Stimulated activated CD4-positive, alpha-beta T cell treated with anti-CD3 and anti-CD28 coated beads, Interleukin-12 subunit alpha, Interleukin-12 subunit beta, amount 100 ng/mL, for 24 hours (primary cell): ENCODE results near the gene ARVCF.

Experiments used
- DNase-seq, 2 experiments: peaks; one replicate each; pipeline ENCODE4 v3.0.0-alpha.2; 2020; ENCODE audit warnings: low read depth in 2 of 2

Gene ARVCF

DNA sequence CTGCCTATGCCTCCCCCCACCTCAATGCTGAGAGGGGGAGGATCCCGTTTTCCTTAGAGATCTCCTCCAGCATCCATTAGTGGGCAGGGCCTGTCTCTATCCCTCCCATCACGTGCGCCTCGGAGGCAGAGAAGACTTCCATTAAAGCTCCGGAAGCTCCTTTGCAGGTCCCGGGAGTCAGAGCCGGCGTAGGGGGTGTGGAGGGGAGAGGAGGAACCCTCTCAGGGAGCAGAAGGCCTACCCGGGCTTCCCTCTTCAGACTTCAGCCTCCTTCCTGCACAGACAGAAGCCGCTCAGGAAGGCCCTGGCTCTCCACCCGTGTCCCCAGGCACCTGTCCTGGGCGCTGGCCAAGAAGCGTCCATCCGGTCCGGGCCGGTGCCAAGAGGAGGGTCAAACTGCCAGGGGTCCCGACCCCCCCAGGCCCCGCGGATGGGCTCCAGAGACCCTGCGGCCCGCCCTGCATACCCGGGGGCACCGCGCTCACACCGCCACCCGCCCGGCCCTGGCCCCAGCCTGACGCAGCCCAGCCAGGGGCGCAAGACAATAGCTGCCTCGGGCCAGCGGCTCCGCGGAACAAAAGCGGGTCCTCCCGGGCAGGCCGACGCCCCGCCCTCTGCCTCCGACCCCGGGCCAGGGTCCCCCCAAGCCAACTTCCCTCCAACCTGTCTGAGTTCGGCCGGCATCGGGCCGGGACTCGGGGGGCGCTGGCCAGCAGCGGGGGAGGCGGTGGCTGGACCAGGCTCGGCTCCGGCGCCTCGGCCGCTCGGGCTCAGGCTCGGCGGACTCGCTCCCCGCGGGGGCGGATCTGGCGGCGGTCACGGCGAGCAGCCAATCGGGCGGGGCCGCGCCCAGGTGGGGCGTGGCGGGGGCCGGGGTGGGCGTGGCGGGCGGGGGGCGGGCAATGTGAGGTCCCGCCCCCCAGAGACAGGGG, 29.9 kb downstream of the ARVCF start:
- peak in 1 of 2 experiments; percentile 49 for DNase-seq

DNA sequence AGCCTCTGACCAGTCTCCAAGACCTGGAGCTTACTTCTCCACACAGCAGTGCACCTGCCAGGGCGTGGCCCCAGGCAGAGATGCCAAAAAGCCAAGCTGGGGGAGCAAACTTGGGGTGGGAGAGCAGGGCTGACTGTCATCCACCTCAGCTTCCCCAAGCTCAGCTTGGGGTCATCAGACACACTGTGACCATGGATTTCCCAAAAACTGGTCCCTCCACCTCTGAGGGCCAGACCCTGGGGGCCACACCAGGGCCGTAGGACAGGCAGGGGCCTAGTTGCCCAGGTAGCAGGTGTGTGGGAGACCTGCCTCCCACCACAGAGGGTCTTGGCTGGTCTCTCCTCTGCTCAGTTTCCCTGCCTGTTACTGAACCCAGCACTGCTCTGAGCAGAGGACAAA, 30.6 kb downstream of the ARVCF start:
- DNase-seq: no peak

DNA sequence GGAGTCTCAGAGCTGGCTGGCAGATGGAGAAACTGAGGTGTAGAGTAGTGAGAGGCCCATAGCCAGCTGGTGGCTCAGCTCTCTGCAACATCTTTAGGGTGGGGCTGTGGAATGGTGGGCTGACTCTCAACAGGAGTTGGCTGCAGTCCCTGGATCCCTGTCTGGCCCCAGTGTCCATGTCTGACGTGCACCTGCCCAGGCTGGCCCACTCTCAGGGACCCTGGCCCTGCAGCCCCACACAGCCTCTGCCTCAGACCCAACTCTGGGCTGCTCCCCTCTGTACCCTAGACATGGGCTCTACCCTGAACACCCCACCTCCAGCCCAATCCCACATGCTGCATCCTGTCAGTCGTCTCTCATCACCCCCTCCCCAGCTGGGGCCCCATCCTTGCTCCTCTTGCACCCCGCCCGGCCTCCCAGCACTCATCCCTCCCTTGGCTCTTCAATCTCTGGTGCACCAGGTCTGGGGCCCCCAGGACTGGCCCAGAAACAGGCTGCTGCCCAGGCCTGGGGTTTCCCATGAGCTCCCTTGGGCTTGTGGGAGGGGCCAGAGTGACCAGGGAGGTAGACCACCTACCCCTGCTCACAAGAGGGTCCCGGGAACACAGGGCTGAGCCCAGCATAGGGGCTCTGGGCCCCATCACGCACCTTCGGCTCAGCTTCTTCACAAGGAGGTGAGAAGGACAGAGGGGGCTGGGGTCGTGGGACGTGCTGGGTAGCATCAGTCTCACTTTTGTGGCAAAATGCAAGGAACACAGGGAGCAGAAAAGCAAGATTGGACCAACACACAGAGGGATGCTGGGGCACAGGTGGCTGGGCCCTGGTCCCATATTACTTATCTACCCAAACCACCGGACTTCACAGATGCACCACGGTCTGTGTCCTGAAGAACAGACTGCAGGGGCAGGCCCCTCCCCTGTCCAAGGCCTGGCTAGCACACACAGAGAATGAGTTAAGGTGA, 31.5 kb downstream of the ARVCF start:
- DNase-seq: no peak

DNA sequence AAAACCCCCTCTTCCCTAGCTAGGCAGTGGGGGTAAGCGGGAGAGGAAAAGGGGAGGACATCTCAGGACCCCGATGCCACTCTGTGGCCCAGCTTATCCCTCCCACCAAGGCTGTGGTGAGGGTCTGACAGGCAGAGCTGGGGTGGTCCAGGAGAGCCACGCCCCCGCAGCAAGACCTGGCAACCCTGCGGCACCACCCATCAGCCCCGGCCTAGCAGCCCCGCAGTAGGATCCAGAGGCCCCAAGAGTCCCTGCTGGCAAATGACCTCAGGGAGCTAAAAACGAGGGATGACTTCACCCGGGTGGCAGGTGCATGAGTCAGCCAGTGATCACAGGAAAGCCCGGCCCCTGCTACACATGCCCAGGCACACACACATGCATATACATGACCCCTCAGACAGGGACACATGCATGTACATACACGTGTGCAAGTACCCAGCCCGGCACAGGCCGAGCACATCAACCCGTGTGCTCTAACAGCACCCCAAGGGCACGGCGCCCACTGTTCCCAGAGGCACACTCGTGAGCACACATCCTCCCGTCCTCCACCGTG, 32.3 kb downstream of the ARVCF start:
- no peak for DNase-seq

DNA sequence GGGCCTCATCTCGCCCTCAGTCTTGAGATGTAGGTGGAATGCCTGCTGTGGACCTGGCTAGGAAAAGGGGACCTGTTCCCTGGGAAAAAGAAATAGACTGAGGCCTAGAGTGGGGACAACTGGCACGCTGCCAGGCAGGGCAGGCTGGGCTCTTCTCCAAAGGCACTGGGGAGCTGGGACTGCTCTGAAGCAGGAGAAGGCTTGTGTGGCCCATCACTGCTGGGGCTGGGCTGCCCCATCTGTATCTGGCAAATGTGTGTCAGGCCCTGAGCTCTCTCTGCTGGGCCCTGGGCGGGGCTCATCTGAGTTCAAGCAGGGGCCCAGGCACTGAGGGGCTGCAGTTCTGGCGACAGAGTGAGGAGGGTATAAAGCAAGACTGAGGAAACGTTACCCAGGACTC, 32.9 kb downstream of the ARVCF start:
- no peak for DNase-seq

DNA sequence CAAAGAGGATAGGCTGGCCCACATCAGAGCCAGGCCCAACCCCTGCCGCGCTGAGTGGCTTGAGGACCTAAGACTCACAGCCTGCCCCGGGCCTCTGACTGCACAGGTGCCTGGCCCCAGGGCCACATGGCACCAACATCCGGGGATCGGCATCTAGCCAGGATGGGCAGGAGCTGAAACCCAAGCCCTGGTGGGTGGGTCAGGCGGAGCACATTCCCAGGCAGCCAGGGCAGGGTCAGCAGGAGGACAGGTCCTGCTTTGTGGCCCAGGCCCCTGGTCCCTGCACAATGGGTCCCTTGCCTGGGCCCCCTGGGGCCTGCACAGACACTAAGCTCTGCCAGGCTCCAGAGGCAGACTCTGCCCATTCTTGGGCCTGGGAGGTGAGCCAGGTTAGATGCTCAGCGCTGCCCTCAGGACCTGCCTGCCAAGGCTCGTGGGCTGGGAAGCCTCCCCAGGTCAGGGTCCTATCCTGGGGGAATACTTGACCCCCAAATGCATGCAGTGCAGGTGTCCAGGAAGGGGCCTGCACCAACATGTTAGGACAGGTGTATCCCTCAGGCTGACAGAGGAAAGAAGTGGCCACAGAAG, 33.5 kb downstream of the ARVCF start:
- no peak for DNase-seq

DNA sequence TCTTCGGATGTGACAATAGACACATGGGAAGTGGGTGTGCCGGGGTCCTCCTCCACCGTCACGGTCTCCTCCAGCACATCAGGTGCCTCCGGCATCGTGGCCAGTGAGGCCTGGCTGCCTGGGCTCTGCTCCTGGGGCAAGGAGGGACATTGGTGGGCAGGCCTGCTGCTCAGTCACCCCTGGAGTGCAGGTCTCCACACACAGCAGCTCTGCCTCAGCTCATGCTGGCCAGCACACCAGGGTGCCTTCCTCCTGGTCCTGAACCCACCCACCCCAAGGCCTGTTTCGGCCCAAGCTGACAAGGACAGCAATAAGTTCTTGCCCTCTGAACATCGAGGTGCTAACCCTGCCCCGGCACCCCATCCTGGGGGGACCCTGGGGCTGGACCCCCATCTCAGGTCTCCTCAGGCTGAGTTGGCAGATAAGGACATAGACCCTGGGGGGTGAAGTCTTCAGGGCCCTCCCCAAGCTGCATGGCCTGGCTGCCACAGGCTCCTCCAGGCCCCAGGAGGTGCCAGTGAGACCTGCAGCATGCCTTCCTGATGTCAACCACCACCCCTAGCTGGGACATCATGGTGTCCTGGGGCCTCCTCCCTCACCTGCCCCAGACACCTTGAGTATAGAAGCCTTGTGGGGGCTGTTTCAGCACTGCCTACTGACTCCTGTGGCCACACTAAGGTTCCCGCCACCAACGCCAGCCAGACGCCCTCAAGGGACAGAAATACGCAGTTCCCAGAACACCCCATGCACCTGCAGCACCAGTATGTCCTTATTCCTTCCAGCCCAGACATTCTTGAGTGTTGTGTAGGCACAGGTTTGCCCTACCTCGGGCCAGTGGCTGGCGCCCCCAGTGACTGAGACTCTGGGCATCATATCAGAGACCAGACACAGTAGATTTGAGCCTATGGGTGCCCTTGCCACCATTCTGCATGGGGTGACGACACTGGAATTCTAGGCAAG, 34.4 kb downstream of the ARVCF start:
- no peak for DNase-seq

DNA sequence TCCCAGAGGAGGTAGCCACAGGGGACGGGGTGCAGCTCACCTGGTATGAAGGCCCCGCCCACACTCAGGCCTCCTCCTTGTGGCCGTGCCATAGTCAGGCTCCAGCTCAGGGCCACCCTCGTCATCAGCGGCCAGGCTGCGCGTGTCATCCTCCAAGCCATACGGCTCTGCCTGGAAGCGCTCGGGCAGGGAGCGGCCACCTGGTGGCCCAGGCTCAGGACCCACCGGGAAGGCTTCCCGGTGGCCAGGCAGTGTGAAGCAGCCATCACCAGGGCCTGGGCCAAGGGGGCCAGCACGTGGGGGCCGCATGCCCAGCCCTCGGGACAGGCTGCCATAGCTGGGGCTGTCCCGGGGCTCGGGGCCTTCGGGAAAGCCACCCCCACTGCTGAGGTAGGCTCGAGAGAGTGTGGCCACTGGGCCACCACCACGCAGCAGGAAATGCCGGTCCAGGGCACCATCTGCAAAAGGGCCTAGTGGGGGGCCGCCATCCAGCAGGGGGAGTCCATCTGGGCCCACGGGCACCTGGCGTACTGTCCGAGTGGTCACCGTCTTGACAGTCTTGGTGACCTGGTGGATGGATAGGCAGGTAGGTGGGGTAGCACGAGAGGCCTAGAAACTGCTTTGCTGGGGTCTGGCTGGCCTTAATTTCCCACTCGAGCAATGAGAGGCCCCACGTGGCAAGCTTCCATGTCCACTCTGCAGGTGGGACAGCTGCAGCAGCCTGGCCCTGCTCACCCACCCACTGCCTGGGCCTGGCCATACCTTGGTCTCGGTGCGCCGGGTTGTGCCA, 35.3 kb downstream of the ARVCF start:
- no peak for DNase-seq

DNA sequence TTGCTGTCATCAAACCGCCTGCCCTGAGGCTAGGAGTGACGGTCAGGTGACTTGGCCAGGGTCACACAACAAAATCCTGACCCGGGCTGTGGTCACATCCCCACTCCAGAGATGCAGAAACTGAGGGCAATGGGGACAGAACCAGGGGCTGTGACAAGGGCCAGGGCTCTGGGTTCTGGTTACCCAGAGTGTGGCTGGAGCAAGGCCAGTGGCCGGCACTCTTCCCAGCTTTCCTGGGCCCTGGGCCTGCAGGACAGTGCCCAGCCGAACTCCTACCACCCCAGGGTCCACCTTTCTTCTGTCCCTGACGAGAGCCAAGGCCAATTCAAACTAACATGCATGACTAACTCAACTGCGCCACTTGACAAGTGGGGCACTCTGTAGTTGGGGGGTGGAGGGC, 35.9 kb downstream of the ARVCF start:
- DNase-seq: no peak

DNA sequence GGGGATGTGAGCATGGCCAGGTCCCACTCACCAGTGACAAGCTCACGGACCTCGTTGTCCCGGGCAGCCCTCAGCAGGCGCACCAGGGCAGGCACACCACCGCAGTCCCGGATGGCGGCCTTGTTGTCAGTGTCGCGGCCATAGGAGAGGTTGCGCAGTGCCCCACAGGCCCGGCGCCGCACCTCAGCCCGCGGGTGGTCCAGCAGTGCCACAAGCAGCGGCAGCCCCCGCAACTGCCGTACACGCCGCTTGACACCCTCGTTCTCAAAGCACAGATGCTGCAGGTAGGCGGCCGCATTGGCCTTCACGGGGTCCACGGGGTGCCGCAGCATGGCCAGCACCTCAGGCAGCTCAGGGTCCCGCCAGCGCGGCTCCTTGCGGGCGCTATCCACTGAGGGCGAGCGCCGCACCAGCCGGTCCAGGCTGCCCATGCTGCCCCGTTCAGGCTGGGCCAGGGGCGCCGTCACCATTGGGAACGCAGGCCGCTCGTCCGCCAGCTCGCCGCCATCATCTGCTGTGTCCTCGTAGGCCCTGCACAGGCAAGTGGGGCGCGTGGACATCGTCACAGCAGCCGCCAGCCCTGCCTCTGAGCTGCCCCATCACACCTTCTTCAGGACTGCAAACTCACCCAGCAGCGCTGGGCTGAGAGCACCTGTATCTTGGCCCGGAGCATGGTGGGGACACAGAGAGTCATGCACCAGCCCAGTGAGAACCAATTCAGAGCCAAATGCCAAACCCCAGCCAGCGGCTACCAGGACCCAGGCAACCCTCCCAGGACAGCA, 36.7 kb downstream of the ARVCF start:
- DNase-seq: no peak

DNA sequence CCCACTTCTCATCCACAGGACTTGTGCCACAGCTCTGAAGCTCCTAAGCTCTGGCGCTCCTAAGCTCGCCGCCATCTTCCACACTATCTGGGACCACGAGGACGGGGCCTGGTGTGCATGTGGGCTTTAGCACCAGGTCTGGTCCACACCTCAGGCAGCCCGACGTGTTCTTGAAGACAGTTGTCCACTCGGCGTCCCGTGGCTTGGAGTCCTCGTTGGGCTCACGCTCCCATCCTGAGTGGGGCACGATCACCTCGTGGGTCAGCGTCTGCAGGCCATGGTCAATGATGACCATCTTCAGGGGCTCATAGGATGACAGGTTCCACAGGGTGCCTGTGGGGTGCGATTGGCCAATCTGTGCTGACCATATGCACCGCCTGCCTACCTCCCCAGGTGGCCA, 37.9 kb downstream of the ARVCF start:
- no peak for DNase-seq

DNA sequence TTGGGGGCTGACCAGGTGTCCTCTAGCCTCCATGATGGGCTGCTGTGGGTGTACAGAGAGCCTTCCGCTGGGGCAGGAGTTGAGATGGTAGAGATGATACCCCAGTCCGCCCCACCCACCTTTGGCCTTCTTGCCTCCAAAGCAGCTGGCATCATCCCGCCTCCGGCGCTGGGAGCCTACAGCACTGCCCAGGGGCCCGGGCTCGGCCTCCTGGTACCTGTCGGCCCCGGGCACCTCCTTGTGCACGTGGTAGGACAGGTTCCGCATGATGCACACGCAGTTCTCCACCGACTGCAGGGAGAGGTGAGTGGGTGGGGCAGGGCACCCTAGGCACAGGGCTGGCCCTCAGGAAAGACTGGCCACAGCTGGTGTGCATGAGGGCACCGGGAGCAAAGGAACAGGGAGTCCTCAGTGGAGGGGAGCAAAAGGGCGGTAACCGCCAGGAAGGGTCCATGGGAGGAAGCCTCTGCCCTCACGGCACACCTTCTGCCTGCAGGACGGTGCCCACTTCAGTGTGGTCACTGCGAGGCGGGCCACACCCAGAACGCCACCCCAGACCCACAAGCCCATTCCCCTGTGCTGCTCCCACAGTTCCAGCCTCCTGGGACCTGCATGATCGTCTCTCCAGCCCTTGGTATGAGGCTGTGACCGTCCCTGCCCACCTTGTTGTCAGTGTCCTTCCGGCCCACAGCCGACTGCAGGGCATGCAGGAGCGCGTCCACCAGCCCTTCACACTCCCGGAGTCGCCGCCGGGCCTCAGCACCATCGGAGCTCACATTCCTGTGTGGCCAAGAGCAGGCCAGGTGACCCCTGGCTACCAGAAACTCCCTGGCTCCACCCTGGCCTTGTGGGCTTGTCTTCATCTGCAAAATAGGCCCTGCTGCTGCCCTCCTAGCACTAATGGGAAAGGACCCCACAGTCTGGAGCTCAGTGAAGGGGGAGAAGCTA, 39.1 kb downstream of the ARVCF start:
- no peak for DNase-seq

DNA sequence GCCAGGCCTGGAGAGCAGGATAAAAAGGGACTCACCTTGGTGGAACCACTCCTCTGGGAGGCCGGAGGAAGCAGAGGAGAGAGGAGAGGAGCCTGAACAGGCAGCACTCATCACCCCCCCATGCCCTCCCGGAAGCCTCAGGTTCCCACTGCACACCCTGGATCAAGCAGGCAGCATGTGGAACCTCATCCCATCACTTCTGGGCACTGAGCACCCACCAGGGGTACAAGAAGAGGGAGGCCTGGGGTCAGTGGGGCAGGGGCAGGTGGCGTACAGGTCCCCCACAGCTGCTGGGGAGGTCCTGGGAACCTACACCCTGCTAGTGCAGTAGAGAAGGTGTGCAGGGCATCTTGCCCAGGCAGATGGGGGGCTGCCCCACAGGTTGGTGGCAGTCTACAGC, 40.0 kb downstream of the ARVCF start:
- no peak for DNase-seq

DNA sequence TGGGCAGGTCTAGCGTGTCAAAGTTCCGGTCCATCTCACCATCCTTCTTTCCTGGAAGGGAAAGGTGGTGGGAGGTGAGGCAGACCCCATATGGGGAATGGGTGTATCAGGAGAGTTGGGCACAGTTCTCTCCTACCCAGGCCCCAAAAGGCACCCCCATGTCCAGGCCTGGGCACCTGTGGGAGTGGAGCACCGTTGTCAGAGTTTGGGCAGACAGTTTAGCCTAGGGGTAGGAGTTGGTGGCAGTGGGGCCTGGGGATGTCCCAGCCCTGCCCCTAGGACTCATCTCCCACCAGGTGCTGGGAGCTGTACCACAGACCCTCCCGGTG, 41.0 kb downstream of the ARVCF start:
- DNase-seq: no peak

DNA sequence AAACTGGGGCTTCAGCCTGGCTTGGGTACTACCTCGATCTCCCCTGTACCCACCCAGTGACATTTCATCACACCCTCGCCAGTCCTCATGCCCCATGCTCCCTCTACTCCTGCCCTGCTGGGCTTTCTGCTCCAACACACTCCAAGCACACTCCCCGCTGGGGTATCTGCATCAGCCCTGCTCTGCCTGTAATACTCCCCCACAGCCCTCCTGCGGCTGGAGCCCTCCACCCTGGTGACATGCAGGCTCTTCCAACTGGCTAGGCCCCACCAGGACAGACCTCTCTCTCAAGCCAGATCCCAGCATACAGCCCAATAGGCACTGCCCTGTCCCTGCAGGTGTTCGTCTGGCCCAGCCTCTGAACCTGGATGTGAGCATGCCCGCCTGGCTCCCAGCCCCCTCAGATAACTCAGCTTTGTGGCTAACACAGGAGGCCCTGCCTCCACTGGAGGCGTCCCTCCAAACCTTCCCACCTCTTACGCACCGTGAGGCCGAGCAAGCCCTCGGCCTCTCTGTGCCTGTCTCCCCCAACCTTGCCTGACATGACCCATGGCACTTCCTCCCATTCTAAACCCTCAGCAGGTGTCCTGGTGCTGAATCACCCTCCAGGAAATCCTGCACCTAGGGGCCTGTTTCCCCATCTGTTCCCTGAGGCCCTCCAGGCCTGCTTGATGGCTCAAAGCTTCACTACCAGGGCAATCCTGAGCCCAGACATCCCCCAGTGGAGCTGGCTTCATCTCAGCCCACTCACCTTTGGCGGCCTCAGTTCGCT, 41.5 kb downstream of the ARVCF start:
- no peak for DNase-seq

DNA sequence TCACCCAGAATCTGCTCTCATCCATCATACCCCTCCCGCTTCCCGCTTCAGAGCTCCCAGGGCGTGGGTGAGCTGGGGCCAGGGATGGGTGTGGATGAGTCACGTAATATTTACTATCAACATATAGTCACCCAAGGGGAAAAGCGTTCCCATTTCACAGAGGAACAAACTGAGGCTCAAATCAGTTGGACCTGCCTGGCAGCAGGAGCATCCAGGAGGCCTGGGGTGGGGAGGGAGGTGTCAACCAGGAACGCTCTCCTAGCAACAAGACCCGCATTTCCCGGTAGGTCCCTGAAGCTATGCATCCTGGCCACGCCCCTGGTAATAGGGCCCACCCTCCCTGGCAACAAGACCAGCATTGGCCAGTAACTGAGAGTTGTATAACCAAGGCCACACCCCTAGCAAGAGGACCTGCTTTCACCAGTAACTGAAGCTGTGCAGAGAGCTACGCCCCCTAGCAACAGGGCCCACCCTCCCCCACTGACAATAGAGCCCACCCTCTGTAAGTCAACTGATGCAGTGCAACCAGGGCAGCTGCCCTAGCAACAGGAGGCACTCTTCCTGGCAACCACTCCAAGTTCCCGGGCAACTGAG, 42.3 kb downstream of the ARVCF start:
- DNase-seq: no peak
